ENCODE results near the gene ZBTB4.

- TF ChIP-seq CTCF (conservative IDR thresholded peaks at IDR 0.05 in 1 of 2, IDR thresholded peaks at IDR 0.05 in 1 of 2; ENCODE audit: extremely low read depth in 1 of 2, insufficient read depth in 1 of 2, low read depth in 1 of 2, low read length in 2 of 2) (no peak), EZH2 (IDR thresholded peaks at IDR 0.05; ENCODE audit: borderline replicate concordance, low read length) (no peak)
Observed at GRCh38 chr17:7463372-7463846, 16.0 kb downstream of the ZBTB4 start.
